SK-N-DZ (cell line): Measurements from ENCODE around the gene ALK. TPM values are rescaled to one million over a fixed set of nuclear protein-coding genes. Genes with fewer than 3 reads are reported as not detected.

Source experiments
- DNase-seq: peaks from one replicate; pipeline ENCODE4 v3.0.0-alpha.2; 2015; ENCODE audit warnings: low spot score
- polyA plus RNA-seq, 2 experiments: library from polyadenylated mRNA; depleted of rRNA; stranded (reverse); fragments of >200 nt; gene quantifications; 2 replicates each; pipeline ENCODE4 v1.2.3, GENCODE V29; 2014

ALK gene
- polyA plus RNA-seq (2014; cell fraction: cytosol; rRNA removed), result 16.1 and 18.6 TPM in 2 replicates
- polyA plus RNA-seq (2014; cell fraction: nucleus; rRNA removed), result 18.0 and 27.3 TPM in 2 replicates

GRCh38 chr2:29921560-29921915 is at the start of gene ALK:
Gene ALK, minus strand, starts transcription at chr2:29921586. Its CDS starts 927 bp downstream, at chr2:29920659.
- peak; percentile 95 for DNase-seq

DNA sequence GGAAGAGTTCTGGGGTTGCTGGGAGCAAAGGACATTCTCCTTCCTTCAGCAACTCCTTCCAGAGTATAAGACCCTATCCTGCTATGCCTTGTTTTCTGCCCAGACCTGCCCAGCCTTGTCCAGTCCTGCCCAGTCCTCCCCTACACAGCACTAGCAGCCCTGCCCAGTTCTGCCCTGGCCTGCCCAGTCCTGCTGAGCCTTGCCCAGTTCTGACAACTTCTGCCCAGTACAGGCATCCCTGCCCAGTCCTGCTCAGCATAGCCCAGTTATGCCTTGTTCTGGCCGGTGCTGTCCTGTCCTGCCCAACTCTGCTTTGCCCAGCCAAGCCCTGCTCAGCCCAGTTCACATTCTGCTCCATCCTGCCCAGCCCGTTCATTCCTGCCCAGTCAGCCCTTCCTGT is 44.9 kb upstream of the ALK start:
- DNase-seq, result no peak

GRCh38 chr2:29963972-29964570 is 42.7 kb upstream of the ALK start:
- DNase-seq, result no peak

DNA sequence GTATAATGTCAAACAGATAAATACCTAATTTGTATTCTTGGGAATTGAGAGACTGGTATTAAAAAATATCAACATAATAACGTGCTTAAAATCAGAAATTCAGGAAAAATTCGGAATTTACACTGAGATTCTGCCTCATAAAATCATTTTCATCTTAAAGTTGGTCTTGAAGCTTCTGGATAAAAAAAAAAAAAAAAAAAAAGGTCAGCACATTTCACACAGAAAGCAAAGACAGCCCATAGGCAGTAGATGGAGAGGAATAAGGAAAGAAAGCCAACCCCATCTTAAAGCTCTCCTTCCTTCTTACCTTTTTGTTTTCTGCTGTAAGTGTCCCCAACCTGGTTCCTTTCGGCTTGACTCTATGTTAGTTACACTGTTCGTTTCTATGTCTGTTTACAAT is 41.5 kb upstream of the ALK start:
- no peak for DNase-seq

- no peak for DNase-seq
Measured at GRCh38 chr2:29954316-29954715, 32.9 kb upstream of the ALK start.

DNA sequence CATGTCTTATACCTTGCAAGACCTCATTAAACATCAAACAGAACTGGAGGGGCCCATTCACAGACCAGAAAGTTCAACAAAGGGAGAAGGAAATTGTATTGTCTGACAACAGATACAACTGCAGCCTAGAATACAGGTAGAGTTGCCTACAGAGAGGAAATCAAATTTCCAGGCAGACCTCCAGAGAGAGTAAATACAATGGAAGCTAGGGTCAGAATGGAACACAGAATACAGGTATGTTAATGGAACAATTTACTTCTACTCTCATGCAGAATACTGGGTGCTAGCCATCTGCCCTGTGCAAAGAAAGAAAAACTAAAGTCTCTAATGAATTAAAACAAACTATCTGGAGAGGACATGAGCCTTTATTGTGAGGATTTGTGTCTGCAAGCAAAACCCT is 31.6 kb upstream of the ALK start:
- DNase-seq, result no peak

DNA sequence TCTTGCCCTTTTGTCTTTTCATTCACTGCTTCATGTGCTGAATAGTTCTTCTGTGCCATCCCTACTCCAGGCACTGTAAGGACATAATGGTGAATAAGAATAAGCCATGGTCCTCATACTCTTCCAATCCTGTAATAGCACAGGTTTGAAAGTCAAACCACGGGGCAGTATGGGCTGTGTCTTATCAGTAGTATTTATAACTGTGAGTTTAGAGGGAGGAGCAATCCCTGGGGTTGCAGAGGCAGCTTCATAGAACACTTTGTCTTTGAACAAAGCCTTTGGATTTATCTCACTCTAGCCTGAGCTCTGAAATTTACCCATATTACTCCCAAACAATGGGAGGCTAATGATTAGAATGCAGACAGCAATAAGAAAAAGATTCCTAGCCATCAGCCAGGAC is 30.2 kb upstream of the ALK start:
- no peak for DNase-seq

- no peak for DNase-seq
Measured at GRCh38 chr2:29950481-29950880, 29.1 kb upstream of the ALK start.

DNA sequence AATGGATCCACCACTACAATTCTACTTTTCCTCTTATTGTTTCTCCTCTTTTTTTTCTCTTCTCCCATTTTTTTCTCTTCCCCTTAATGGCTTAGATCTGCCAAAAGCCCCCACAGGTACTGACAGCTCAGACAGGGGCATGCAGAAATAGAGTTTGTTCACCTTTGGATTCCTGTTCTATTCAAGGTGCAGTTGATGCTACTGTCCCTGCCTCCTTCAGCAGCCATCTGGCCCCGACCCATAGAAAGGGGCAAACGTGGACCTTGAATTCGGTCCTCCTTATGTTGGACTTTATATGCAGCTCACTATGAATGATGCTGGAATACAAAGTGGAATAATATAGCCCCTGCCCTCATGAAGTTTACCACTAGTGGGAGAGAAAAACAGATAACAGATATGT is 27.7 kb upstream of the ALK start:
- DNase-seq, result no peak

DNA sequence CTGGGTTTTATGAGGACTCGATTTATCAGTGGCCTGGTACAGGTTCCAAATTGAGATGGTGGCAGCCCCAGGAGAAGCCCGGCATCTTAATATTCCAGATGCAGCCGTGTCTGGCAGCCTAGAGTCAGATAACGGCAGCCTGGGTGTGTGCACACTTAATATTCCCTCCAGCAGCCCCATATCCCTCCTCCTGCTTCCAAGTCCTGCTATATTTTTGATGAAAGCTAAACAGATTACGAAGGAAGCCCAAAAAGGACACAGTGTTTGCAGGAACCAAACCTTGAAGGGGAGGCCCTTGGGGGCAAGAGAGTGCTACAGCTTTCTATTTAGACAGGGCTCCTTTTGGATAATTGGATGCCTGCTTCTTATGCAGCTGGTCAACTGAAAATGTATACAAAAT is 25.1 kb upstream of the ALK start:
- DNase-seq, result peak; percentile 46

DNA sequence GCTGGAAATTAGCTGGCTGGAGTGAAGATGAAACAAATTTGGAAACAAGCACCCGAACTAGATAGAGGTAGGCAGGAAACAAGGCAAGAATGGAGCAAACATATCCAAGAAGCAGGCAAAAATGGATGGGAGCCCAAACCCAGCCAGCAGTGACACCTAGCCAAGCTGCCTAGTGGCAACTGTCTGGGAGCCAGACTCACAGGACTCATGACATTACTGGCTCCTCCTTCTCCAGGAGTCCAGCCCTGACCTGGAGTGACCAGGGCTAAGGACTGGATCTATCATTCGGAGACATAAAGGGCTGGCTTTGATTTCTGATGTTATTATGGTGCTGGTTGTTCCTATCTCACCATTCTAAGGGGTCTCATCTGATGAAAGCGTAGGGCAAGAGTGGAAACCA is 21.3 kb upstream of the ALK start:
- DNase-seq, result no peak

- DNase-seq, result no peak
Measured at GRCh38 chr2:29940706-29941105, 19.3 kb upstream of the ALK start.

DNA sequence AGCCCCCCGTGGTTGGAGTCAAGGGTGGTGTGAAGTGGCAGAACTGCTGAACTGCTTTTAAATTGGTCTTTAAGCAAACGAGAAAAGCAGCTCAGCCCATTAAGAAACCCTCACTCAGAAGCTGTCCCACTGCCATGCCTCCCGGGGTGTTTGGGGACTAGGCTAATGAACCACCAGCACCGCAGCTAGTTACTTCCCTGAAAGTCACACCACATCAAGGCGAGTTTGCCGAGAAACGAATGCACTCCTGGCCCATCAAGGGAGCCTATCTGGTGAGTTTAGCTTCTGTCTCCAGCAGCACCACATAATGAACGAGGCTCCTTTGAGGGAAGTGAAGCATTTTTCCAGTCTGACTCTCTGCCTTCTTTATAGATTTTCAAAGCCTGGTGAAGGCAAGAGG is 14.6 kb upstream of the ALK start:
- DNase-seq, result no peak

GRCh38 chr2:29931818-29932217 is 10.4 kb upstream of the ALK start:
- no peak for DNase-seq

GRCh38 chr2:29923110-29923721 is 1.8 kb upstream of the ALK start:
- peak; percentile 84 for DNase-seq

DNA sequence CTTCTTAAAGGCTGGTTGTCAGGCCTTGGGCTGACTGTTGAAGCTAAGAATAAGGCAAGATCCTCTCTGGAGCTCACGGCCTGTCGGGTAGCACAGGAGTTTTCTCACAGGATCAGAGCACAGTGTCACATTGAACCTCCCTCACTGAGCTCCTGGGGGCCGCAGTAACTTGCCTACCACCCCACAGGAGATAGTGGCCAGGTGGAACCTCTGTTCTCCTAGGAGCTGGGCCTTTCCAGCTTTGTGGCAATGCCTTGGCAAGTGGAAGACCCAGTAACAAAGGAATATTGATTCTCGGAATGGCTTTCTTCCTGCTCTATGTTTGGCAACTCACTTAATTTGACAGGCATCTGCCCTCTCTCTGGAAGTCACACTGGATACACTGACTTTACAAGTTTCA is 1.2 kb upstream of the ALK start:
- no peak for DNase-seq

DNA sequence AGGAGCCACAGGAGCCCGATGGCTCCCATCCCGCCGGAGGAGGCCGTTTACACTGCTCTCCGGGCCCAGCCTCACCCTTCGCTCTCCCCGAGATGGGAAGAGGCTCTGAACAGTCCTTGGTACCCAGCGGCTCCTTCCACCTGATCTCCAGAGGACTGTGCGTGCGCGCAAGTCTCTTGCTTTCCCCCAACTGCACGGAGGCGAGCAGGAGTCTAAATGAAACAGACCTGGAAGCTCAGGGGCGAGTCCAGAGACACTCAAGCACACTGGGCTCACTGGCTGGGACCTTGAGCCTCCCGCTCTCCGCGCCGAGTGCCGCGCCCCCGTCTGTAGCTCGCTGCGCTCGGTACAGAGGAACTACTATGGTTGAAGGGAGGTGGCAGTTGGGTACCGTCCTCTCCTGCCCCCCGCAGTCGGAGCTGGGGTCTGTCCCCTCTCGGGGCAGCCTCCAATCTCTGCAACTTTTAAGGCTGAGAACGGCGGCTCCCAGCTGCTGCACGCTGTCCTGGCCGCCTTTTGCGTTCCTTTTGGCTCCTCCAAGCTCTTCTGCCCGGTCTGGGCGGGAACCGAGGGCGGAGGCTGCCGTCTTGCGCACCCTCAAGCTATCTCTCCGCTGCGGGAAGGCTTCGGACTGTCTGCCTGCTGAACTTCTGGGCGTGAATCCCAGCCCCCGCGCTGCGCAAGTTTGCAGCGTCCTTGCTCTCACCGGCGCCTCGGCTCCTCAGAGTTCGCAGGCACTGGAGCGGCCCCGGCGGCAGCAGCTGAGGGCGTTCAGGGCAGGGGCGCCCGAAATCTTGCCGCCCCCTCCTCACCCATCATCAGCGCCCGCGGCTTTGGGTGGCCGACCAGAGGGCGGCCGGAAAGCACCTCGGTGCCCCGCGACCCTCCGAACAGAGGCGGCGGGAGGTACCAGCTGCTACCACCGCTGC is 491 bp downstream of the ALK start:
- peak; percentile 56 for DNase-seq

- DNase-seq, result peak; percentile 44
Measured at GRCh38 chr2:29920130-29920577, 1.2 kb downstream of the ALK start.

- no peak for DNase-seq
Measured at GRCh38 chr2:29918941-29919340, 2.4 kb downstream of the ALK start.

GRCh38 chr2:29917781-29918180 is 3.6 kb downstream of the ALK start:
- DNase-seq, result no peak

DNA sequence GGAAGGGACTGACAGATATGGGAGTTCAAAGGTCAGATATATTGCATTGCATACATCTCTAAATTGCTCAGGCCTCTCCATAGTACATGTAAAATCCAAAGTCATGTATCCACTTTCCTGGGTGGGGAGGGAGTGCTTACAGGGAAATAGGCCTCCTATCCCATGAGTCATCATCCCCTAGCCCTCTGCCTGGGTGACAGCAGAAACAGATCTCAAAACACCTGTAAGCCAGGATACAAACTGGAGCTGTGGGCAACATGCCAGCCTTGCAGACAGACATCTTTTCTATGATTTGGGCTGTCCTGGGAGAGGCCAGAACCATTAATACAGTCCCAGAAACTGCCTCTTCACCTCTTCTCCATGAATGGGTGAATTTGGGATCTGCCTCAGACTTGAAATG is 4.8 kb downstream of the ALK start:
- DNase-seq, result no peak

DNA sequence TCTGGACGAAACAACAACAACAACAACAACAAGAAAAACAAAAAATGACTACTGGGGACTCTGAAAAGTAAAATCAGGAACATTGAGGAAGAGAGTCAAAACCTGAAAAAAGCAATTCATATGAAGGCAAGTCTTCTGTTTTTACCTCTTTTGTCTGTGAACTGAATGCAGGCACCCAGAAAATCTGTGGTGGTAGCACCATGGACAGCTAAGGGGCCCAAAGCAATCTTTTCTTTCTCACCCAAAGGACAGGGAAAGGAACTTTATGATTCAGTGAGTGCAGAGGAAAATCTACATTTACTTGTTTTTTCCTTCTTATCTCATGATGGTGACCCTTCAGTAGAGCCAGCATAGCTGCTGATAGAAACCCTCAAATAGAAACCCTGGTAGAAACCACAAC is 10.4 kb downstream of the ALK start:
- no peak for DNase-seq

- no peak for DNase-seq
Measured at GRCh38 chr2:29910465-29910864, 10.9 kb downstream of the ALK start.
